GM19397 (cell line): Measurements from ENCODE around the gene FGF12.

Experiments
- ATAC-seq: cut with Tn5 transposase; IDR thresholded peaks from one replicate; pipeline ENCODE4 v1.9.1; 2021; ENCODE audit warnings: mild to moderate bottlenecking, moderate library complexity; ENCODE audit not compliant: unreplicated experiment

The FGF12 gene

DNA sequence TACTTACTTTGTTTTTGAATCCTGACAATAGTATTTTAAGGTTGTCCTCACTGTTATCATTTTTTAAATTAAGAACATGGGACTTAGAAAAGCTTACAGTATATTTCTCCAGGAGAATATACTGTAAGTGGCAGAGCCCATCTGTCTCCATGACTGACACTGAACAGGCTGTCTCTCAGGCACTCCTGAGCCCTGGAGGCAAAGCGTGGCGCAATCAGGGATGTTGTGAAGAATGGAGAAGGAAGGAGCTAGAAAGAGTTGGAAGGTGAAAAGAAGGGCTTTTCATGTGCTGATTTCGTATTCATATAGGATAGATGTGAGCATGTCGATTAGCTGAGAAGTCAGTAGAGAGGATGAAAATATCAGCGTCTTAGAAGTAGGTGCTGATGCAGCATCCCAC lies 41.5 kb downstream of the FGF12 start:
- no peak for ATAC-seq

DNA sequence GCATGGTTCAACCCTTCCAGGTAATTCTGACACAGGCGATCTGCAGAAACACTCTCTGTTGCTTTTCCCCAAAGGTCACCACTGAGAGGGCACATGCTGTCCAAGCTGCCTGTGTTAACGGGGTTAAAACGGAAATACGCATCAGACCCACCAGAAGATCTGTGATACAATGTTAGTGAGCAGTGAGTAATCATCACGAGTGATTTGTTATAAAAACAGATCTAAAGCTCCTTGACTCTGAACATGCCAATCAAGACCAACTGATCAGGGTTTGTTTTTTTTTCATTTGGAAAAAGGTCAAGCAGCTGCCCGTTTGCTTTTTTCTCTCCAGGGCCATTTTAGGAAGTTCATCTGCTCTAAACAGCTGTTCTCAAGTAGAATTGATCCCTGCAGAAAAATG lies 43.2 kb downstream of the FGF12 start:
- no peak for ATAC-seq

DNA sequence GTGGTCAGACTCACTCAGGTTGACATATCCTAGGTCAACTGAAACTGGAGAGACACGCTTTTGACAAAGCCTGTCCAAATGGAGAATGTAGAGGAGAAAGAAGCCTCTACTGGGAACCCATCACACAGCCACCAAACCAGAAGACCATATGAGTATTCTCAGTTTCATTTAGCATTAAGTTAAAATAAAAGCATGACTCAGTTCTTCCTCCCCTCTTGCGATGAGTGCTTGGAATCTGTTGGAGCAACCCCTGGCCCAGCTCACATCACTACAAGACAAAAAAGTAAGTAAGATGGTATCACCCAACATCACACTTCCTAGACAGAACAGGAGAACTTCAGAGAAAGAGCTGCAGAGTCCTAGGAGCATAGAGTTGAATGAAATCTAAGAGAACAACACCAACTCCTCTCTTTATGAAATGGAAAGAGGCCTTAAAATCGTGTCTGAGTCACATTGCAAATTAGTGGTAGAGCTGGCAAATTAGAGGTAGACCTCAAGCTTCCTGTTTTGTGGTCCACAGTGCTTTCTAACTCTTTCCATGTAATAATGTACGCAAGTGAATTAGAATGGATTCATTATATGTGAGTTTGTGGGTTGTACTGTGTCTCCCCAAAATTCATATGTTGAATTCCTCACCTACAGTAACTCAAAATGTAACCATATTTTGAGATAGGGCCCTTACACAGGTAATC lies 51.2 kb downstream of the FGF12 start:
- no peak for ATAC-seq

- ATAC-seq, result no peak
Observed at GRCh38 chr3:192655628-192656027, 71.7 kb downstream of the FGF12 start.

- no peak for ATAC-seq
Observed at GRCh38 chr3:192655040-192655439, 72.3 kb downstream of the FGF12 start.

DNA sequence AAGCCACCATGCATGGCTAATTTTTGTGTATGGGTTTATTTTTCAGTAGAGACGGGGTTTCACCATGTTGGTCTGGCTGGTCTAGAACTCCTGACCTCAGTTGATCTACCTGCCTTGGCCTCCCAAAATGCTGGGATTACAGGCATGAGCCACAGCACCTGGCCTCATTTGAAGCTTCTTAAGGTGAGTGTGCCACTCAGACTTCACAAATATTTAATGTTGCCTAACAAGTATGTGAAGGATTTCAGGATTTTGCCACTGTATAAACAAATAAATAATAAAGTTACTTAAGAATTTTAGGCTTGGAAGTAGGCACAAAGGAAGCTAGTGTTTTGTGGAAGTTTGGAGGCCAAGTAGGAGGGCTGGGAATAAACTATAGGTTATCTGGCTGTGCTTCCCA lies 73.5 kb downstream of the FGF12 start:
- ATAC-seq, result no peak

GRCh38 chr3:192652727-192653126 lies 74.6 kb downstream of the FGF12 start:
- no peak for ATAC-seq

GRCh38 chr3:192651836-192652512 lies 75.4 kb downstream of the FGF12 start:
- ATAC-seq, result no peak

DNA sequence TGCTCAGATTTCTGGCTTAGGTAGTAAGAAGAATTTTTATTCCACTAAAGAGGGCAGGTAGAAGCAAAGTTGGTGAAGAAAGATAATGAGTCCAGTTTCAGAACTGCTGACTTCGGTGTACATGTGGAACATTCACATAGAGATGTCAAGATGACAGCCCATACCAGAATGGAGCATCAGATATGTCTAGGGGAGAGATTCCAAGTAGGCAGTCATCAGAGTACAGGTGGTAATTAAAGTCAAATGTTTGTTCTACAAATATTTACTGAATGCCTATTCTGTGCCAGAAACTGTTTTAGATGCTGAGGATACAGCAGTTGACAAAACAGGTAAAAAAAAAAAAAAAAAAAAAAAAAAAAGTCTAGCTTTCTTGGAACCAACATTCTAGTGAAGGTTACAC lies 81.9 kb downstream of the FGF12 start:
- ATAC-seq, result no peak

- no peak for ATAC-seq
Observed at GRCh38 chr3:192642651-192643050, 84.7 kb downstream of the FGF12 start.

DNA sequence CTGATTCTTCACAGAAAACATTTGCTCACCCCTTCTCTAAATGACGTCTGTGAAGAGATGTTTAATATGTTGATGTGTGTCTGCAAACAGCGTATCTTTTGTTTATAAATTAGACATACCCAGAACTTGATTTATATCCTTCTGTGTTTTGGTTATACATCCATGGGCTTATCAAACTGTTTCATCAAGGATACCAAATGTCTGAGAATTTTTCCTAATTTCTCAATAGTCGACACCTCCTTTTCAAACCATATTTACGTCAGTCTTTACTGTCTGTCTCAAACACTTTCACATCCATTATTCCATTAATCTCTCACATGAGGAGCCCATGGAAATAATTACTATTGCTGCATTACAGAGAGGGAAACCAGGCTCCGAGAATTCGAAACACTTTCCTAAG lies 85.4 kb downstream of the FGF12 start:
- no peak for ATAC-seq

GRCh38 chr3:192639987-192640386 lies 87.4 kb downstream of the FGF12 start:
- ATAC-seq, result no peak

DNA sequence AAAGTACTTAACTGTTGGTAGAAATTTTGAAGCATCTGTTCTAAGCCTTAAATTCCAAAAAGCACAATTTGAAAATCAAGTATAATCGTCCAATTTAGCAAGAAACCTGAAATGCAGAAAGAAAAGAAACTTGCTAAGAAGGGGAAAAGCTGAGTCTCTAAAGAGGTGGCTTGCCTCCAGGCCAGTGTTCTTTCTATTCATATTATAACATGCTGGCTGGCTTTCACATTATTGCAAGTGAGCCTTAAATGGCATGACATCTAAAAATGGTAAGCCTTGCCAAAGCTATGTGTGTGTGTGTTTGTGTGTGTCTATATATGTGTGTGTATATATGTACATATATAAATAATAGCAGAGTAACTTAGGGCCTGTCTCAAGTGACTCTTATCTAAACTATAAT lies 89.5 kb downstream of the FGF12 start:
- no peak for ATAC-seq

- no peak for ATAC-seq
Observed at GRCh38 chr3:192636517-192637444, 90.6 kb downstream of the FGF12 start.

- no peak for ATAC-seq
Observed at GRCh38 chr3:192629429-192629828, 97.9 kb downstream of the FGF12 start.

GRCh38 chr3:192621909-192622308 lies 105.4 kb downstream of the FGF12 start:
- no peak for ATAC-seq

DNA sequence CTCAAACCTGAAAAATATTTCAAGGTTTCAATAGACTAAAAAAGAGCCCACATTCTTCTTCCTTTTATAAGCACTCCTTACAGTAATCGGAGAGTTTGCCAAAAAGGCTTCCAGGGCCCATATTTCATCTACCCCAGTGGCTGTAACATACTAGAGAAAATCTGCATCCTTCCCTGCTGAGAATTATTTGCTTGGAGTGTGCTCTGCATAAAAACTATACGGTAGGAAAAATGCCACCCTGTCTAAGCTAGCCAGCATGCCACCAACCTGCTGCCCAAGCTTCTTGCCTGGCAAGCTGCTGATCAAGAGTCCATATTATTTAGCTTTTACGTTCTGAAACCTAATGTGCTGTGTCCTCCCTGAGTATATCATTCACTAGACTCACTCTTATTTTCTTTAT lies 107.1 kb downstream of the FGF12 start:
- no peak for ATAC-seq

DNA sequence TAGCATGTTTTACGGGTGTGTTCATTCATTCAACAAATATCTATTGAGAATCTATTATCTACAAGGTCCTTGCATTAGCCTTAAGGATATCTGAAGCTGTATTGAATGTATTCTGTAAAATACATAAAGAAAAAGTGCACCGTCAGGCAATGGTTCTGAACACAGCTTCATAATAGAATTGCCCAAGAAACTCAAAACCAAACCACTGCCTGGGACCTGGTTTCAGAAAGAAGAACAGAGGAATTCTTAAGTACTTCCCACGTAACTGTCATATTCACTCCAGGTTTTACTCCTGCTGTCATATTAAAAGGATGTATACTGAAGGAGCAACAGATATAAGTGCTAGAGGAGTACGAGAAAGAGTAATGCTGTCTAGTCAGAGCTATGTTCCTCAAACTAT lies 115.9 kb downstream of the FGF12 start:
- no peak for ATAC-seq

- ATAC-seq, result no peak
Observed at GRCh38 chr3:192608726-192609600, 118.4 kb downstream of the FGF12 start.

DNA sequence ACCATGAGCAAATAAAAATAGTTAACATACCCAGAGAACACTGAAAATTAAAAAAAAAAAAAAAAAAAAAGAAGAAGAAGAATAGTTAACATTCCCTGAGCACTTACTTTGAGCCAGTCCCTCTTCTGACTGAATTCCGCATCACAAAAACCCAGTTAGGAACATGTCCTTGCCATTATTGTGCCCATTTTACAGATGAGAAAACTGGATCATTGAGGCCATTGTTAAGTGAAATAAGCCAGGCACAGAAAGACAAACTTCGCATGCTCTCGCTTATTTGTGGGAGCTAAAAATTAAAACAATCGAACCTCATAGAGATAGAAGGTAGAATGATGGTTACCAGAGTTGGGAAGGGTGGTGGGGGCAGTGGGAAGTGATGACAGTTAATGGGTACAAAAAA lies 119.5 kb downstream of the FGF12 start:
- ATAC-seq, result no peak

GRCh38 chr3:192597913-192598312 lies 129.4 kb downstream of the FGF12 start:
- ATAC-seq, result no peak
